Testis (tissue), 3 donors: ENCODE results near the gene TLE1. TPM values are rescaled to one million over a fixed set of nuclear protein-coding genes. Genes with fewer than 3 reads are reported as not detected.

ENCODE experiments used
- DNase-seq: peaks from one replicate; pipeline ENCODE4 v3.0.0-alpha.2; 2019
- H3K27ac ChIP-seq, 2 donors: fragments of 200-600 bp; sonication (generic); one replicate each; pipeline ENCODE4 v1.5.1; 2019
- H3K27me3 ChIP-seq: fragments of 200-600 bp; sonication (generic); one replicate; pipeline ENCODE4 v1.5.1; 2019
- H3K36me3 ChIP-seq: fragments of 200-600 bp; sonication (generic); one replicate; pipeline ENCODE4 v1.5.1; 2017; ENCODE audit warnings: low read depth; ENCODE audit errors: missing control alignments
- H3K4me1 ChIP-seq: fragments of 200-600 bp; sonication (generic); one replicate; pipeline ENCODE4 v1.5.1; 2019
- H3K4me3 ChIP-seq, 2 donors: fragments of 200-600 bp; sonication (generic); one replicate each; pipeline ENCODE4 v1.5.1; 2017 to 2019
- H3K9me3 ChIP-seq: fragments of 200-600 bp; sonication (generic); one replicate; pipeline ENCODE4 v1.5.1; 2017
- CTCF ChIP-seq, 3 experiments: fragments of 450-650 bp in 2 of 3; fragments of 200-600 bp in 1 of 3; sonication (generic) in 1 of 3; IDR thresholded peaks; one replicate each; pipeline ENCODE4 v1.5.1; 2016 to 2019; ENCODE audit warnings: antibody characterized with exemption in 3 of 3, mild to moderate bottlenecking in 2 of 3, moderate library complexity in 1 of 3
- POLR2A ChIP-seq: fragments of 450-650 bp; IDR thresholded peaks from one replicate; pipeline ENCODE4 v1.6.1; 2017; ENCODE audit warnings: antibody characterized with exemption, mild to moderate bottlenecking, moderate library complexity
- WGBS, 2 donors: methylation state at CpG; one replicate each; pipeline ENCODE4 v1.1.5; 2018; 5-methylcytosine and 5-hydroxymethylcytosine counted together
- intact Hi-C: fragments of 100-400 bp; cut with DNase I; formaldehyde crosslinking; loops from one replicate; pipeline ENCODE4 v1.15.1; 2023; ENCODE audit warnings: low total_unique reads
- polyA plus RNA-seq: library from polyadenylated mRNA; stranded (reverse); fragments of 350-450 nt; fragmentation: Illumina TruSeq; extraction: RNeasy Lipid Tissue Mini Kit (QIAGEN cat#74804); gene quantifications from one replicate; pipeline ENCODE4 v1.2.3, GENCODE V29; 2014; ENCODE audit warnings: low read depth, low replicate concordance; ENCODE audit not compliant: insufficient read depth
- total RNA-seq, 2 donors: library from RNA; depleted of rRNA; stranded (reverse); fragments of >200 nt; gene quantifications; one replicate each; pipeline ENCODE4 v1.2.3, GENCODE V29; 2016

TLE1 gene
- total and polyA plus RNA-seq, 3 donors from 2014 or later, result 53.3 to 95.8 (median 81.0) TPM

DNA sequence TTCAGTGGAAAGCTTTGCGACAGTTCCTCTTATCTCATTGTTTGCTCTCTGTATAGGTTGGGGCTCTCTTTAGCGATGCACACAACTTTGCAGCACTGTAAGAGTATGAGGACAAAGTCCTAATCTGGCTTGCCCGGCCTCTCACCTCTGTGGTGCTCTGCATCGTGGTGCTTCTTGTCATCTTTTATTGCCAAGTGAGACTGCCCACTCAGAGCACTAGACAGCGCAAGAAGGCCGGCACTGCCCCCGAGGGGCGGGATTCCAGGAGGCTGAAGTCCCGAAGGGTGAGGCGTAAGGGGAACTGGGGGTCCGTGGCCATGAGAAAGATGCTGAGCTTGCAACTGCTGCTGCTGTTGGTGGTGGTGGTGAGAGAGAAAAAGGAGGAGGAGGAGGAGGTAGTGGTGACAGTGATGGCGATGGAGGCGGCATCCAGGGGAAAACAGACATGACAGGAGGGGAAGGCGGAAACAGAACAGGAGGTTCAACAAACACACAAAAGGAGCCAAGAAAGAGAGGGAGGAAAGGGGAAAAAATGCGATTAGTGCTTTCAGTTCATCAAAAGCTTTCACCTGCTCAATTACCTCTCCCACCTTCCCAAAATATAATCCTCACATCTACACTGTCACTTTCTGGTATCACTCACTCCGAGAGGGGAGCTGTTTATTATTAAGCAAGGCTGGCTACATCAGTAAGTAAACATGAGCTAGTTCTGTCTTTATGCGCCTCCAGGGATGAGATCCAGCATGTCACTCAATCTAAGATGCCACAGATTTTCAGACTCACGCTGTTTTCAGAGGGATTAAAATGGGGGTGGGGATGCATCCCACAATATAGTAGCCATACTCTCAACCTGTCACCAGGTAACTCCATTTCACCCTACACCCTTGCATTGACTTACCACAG, 55.1 kb downstream of the TLE1 start:
- Histone ChIP-seq H3K27me3 (no peaks in the 10 kb centered on the region), H3K4me1 (no peaks in the 10 kb centered on the region), H3K36me3 (no peaks in the 10 kb centered on the region), H3K4me3 (no peak overlapping the region), H3K27ac (no peak overlapping the region), H3K9me3 (no peaks in the 10 kb centered on the region)
- no peak for DNase-seq
- intact Hi-C loops, result no loop called here
- TF ChIP-seq CTCF (IDR thresholded peaks at IDR 0.05) (no peak), POLR2A (no peak)
- 80 to 89% methylated on average over 18 of the region's 18 CpGs for WGBS, 2 donors

DNA sequence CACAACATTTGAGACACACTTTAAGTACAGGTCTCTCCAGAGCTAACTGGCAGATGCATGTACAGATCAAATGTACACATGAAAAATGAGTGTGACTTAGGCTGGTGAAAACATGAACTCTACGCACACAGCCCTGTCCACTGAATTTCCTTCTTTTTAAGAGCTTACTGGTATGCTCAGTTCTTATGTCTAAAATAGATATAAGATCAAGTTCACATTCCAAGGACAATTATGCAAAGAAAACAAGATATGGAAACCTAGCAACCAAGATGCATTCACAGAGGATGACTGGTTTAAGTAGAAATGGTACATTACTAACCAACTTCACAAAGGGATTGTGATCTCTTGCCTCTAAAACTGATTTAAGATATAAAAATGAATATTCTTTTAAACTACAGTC, 56.7 kb downstream of the TLE1 start:
- DNase-seq, result no peak
- intact Hi-C loops, result no loop called here
- TF ChIP-seq POLR2A, result no peak
- TF ChIP-seq CTCF (IDR thresholded peaks at IDR 0.05), result no peak
- no peaks in the 10 kb centered on the region for H3K4me1 ChIP-seq
- H3K27me3 ChIP-seq, result no peaks in the 10 kb centered on the region
- H3K36me3 ChIP-seq, result no peaks in the 10 kb centered on the region
- no peaks in the 10 kb centered on the region for H3K9me3 ChIP-seq
- 95 to 96% methylated on average over 1 of the region's 1 CpG for WGBS, 2 donors
- no peak overlapping the region for H3K27ac ChIP-seq
- no peak overlapping the region for H3K4me3 ChIP-seq

DNA sequence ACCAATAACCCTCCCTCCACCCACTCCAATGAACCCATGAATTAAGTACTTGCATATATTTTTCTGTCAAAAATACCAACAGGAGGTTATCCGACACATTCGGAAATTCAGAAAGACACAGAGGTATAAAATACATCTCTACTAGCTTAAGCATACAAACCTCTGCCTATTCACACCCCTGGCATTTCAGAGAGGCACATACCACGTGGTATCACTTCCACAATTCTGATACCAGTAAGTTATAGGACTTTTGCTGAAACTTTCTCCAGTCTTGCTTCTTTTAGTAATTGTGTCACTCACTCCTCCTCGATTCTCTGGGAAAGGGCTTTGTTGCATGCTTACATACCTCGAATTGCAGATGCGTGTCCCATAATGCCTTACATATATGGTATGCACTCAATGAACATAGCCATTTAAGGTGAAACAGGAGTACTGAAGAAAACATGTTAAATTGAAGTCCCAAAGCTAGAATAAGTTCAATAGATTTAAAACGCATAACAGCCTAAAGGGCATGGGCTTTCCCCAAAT, 58.1 kb downstream of the TLE1 start:
- intact Hi-C loops, result no loop called here
- WGBS, 2 donors, result 89 to 90% methylated on average over 7 of the region's 7 CpGs

DNA sequence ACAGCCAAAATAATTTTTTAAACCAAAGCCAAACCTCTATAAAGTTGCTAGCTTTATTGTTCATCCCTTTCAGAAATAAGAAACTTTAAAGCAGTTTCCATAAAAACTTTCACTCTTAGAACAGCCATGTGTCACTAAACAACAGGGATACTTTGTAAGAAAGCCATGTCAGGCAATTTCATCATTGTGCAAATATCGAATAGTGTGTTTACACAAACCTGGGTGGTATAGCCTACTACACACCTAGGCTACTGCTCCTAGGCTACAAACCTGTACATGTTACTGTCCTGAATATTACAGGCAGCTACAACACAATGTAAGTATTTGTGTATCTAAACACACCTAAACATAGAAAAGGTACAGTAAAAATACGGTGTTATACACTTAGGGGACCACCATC, 59.9 kb downstream of the TLE1 start:
- WGBS, 2 donors, result 95 to 96% methylated on average over 2 of the region's 2 CpGs
- Histone ChIP-seq H3K27ac (no peak overlapping the region), H3K27me3 (no peaks in the 10 kb centered on the region), H3K9me3 (no peaks in the 10 kb centered on the region), H3K4me3 (no peak overlapping the region), H3K36me3 (no peaks in the 10 kb centered on the region), H3K4me1 (no peaks in the 10 kb centered on the region)
- intact Hi-C loops, result no loop called here
- no peak for DNase-seq
- no peak for TF ChIP-seq CTCF (IDR thresholded peaks at IDR 0.05)
- TF ChIP-seq POLR2A, result no peak

More for the DNA sequence above, 58.1 kb downstream of the TLE1 start:
- TF ChIP-seq POLR2A, result no peak
- no peak for TF ChIP-seq CTCF (IDR thresholded peaks at IDR 0.05)
- Histone ChIP-seq H3K4me3 (no peak overlapping the region), H3K27ac (no peak overlapping the region), H3K36me3 (no peaks in the 10 kb centered on the region), H3K4me1 (no peaks in the 10 kb centered on the region), H3K27me3 (no peaks in the 10 kb centered on the region), H3K9me3 (no peaks in the 10 kb centered on the region)
- DNase-seq, result no peak
